ENCODE results near the gene TRPM5. TPM values are rescaled to one million over a fixed set of nuclear protein-coding genes. Genes with fewer than 3 reads are reported as not detected.
A peak's percentile ranks its signal among the peaks of the same experiment; 100 is the strongest.

The TRPM5 gene
- total RNA-seq, 1 donor from 2014 or later = not detected

- no peak for DNase-seq (ENCODE audit: low spot score)
Measured at GRCh38 chr11:2409611-2410468, 34.5 kb downstream of the TRPM5 start.

GRCh38 chr11:2409126-2409525 lies 35.2 kb downstream of the TRPM5 start:
- DNase-seq (ENCODE audit: low spot score) = no peak

GRCh38 chr11:2408671-2409070 lies 35.6 kb downstream of the TRPM5 start:
- DNase-seq (ENCODE audit: low spot score) = no peak

- DNase-seq (ENCODE audit: low spot score) = no peak
Measured at GRCh38 chr11:2406878-2407410, 37.4 kb downstream of the TRPM5 start.

GRCh38 chr11:2406451-2406850 lies 37.9 kb downstream of the TRPM5 start:
- DNase-seq (ENCODE audit: low spot score) = no peak

GRCh38 chr11:2404735-2405196 lies 39.5 kb downstream of the TRPM5 start:
- no peak for DNase-seq (ENCODE audit: low spot score)

- no peak for DNase-seq (ENCODE audit: low spot score)
Measured at GRCh38 chr11:2402890-2403645, 41.2 kb downstream of the TRPM5 start.

- DNase-seq (ENCODE audit: low spot score) = no peak
Measured at GRCh38 chr11:2402106-2402505, 42.2 kb downstream of the TRPM5 start.

GRCh38 chr11:2401436-2401984 lies 42.8 kb downstream of the TRPM5 start:
- DNase-seq (ENCODE audit: low spot score) = no peak

GRCh38 chr11:2400762-2401435 lies 43.4 kb downstream of the TRPM5 start:
- DNase-seq (ENCODE audit: low spot score) = no peak

GRCh38 chr11:2400069-2400761 lies 44.1 kb downstream of the TRPM5 start, which contains the start of gene TSSC4:
TSSC4 (plus strand) TSS chr11:2400750; CDS start chr11:2402634, 1,884 bp downstream.
- peak; percentile 100 for DNase-seq (ENCODE audit: low spot score)

- no peak for DNase-seq (ENCODE audit: low spot score)
Measured at GRCh38 chr11:2399488-2400068, 44.7 kb downstream of the TRPM5 start.

- no peak for DNase-seq (ENCODE audit: low spot score)
Measured at GRCh38 chr11:2398664-2399355, 45.5 kb downstream of the TRPM5 start.

GRCh38 chr11:2397005-2397404 lies 47.3 kb downstream of the TRPM5 start:
- DNase-seq (ENCODE audit: low spot score) = no peak

GRCh38 chr11:2396471-2396870 lies 47.8 kb downstream of the TRPM5 start:
- DNase-seq (ENCODE audit: low spot score) = no peak

- DNase-seq (ENCODE audit: low spot score) = no peak
Measured at GRCh38 chr11:2395856-2396255, 48.5 kb downstream of the TRPM5 start.

- no peak for DNase-seq (ENCODE audit: low spot score)
Measured at GRCh38 chr11:2395211-2395730, 49.0 kb downstream of the TRPM5 start.

- no peak for DNase-seq (ENCODE audit: low spot score)
Measured at GRCh38 chr11:2394818-2395105, 49.6 kb downstream of the TRPM5 start.

All from mesenteric fat pad (tissue), 1 donor.